HL-60 (cell line): Measurements from ENCODE around the gene OXER1.

ENCODE experiments used
- DNase-seq, 2 experiments: peaks; one replicate each; pipeline ENCODE4 v3.0.0-alpha.2; 2010 to 2020; ENCODE audit warnings: low read depth in 1 of 2, low spot score in 1 of 2
- H3K27ac ChIP-seq: fragments of 250-450 bp; sonication (Bioruptor Pico); replicated peaks from 2 replicates; pipeline ENCODE4 v1.5.1; 2020; ENCODE audit warnings: mild to moderate bottlenecking, moderate library complexity
- H3K27me3 ChIP-seq: fragments of 250-450 bp; sonication (Bioruptor Pico); 2 replicates; pipeline ENCODE4 v1.5.1; 2021; ENCODE audit warnings: mild to moderate bottlenecking, moderate library complexity; ENCODE audit not compliant: insufficient read depth, poor library complexity, severe bottlenecking
- H3K4me3 ChIP-seq: replicated peaks from 2 replicates; pipeline ENCODE4 v1.5.1; 2011; ENCODE audit warnings: mild to moderate bottlenecking, control low read depth, low read length; ENCODE audit not compliant: insufficient read depth
- GABPA ChIP-seq: IDR thresholded peaks from 2 replicates; pipeline ENCODE4 v1.6.1; 2012; ENCODE audit warnings: low read depth
- POLR2AphosphoS5 ChIP-seq: IDR thresholded peaks from 2 replicates; pipeline ENCODE4 v1.6.1; 2012; ENCODE audit warnings: low read depth
- SPI1 ChIP-seq: IDR thresholded peaks from 2 replicates; pipeline ENCODE4 v1.6.1; 2012; ENCODE audit warnings: low read depth, mild to moderate bottlenecking, borderline replicate concordance
- TF ChIP-seq, protein P1 (sequence below): IDR thresholded peaks from one replicate; pipeline ENCODE4 v1.5.1; 2011; ENCODE audit warnings: low read length, control low read depth, inconsistent platforms; ENCODE audit not compliant: insufficient read depth
- TF ChIP-seq, protein P2 (sequence below): IDR thresholded peaks from 2 replicates; pipeline ENCODE4 v1.6.1; 2012; ENCODE audit warnings: low read depth; ENCODE audit not compliant: insufficient replicate concordance

OXER1 gene

DNA sequence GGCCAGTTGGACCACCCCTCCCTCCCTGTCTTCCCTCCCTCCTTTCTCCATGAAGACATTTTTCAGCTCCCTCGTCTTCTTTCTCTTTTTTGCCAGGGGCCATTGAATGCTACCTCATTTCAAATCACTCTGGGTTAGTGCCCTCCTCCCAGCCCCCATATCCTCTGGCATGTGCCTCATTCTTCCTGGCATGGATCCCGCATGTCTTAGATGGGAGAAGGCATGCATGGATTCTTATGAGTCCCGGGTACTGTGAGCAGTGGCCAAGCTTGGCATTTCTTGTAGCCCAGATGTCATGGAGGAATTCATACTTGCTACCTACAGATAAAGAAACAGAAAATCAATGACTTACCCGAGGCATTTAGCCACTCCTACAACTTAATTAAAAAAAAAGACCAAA lies 37.4 kb upstream of the OXER1 start:
- H3K27ac ChIP-seq: no peak overlapping the region
- TF ChIP-seq, protein P1, sequence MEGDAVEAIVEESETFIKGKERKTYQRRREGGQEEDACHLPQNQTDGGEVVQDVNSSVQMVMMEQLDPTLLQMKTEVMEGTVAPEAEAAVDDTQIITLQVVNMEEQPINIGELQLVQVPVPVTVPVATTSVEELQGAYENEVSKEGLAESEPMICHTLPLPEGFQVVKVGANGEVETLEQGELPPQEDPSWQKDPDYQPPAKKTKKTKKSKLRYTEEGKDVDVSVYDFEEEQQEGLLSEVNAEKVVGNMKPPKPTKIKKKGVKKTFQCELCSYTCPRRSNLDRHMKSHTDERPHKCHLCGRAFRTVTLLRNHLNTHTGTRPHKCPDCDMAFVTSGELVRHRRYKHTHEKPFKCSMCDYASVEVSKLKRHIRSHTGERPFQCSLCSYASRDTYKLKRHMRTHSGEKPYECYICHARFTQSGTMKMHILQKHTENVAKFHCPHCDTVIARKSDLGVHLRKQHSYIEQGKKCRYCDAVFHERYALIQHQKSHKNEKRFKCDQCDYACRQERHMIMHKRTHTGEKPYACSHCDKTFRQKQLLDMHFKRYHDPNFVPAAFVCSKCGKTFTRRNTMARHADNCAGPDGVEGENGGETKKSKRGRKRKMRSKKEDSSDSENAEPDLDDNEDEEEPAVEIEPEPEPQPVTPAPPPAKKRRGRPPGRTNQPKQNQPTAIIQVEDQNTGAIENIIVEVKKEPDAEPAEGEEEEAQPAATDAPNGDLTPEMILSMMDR: no peak
- TF ChIP-seq, protein P2, sequence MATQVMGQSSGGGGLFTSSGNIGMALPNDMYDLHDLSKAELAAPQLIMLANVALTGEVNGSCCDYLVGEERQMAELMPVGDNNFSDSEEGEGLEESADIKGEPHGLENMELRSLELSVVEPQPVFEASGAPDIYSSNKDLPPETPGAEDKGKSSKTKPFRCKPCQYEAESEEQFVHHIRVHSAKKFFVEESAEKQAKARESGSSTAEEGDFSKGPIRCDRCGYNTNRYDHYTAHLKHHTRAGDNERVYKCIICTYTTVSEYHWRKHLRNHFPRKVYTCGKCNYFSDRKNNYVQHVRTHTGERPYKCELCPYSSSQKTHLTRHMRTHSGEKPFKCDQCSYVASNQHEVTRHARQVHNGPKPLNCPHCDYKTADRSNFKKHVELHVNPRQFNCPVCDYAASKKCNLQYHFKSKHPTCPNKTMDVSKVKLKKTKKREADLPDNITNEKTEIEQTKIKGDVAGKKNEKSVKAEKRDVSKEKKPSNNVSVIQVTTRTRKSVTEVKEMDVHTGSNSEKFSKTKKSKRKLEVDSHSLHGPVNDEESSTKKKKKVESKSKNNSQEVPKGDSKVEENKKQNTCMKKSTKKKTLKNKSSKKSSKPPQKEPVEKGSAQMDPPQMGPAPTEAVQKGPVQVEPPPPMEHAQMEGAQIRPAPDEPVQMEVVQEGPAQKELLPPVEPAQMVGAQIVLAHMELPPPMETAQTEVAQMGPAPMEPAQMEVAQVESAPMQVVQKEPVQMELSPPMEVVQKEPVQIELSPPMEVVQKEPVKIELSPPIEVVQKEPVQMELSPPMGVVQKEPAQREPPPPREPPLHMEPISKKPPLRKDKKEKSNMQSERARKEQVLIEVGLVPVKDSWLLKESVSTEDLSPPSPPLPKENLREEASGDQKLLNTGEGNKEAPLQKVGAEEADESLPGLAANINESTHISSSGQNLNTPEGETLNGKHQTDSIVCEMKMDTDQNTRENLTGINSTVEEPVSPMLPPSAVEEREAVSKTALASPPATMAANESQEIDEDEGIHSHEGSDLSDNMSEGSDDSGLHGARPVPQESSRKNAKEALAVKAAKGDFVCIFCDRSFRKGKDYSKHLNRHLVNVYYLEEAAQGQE: no peak
- TF ChIP-seq SPI1: no peak
- no peak for TF ChIP-seq POLR2AphosphoS5
- no peak for TF ChIP-seq GABPA

DNA sequence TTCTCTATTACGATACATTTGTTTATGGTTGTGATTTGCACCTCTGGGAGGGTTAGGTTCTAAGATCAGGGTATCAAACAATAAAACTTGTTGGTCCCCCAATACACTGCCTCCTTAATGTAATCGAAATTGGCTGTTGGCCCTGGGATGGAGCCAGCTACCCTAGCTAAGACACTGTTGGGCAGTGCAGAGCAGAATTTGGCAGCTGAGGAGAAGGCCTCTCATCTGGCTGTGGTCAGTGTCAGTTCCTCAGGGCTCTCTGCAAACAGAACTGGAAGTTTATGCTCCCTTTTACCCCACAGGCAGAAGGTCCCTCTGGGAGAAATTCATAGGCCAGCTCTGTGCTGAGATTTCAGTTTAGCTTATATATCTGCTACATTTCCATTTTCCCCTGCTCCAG lies 37.0 kb upstream of the OXER1 start:
- Histone ChIP-seq H3K27ac (no peak overlapping the region), H3K27me3 (no peaks in the 10 kb centered on the region), H3K4me3 (no peak overlapping the region)
- TF ChIP-seq, protein P1: no peak
- TF ChIP-seq GABPA (no peak), POLR2AphosphoS5 (no peak)
- no peak for DNase-seq

More for the DNA sequence above, 37.4 kb upstream of the OXER1 start:
- Histone ChIP-seq H3K4me3 (no peak overlapping the region), H3K27me3 (no peaks in the 10 kb centered on the region)
- no peak for DNase-seq

DNA sequence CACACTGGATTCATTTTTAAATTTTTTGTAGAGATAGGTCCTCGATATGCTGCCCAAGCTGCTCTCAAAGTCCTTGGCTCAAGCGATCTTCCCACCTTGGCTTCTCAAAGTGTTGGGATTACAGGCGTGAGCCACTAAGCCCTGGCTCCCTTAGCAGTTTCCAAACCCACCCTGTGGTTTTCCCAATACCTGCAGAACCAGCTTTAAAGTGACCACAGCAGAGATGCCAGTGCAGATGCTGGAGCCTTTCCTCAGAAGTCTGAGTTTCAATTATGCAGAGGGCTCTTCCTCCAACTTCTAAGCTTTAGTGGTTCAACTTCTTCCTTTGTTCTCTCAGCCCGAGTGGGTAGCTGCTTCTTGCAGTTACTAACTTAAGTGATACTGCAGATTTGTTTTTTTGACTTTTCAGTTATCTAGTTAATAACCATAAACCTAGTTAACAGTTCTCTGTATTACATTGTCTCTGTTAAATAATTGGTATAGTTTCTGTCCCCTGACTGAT lies 36.6 kb upstream of the OXER1 start:
- no peak overlapping the region for H3K4me3 ChIP-seq
- no peak for TF ChIP-seq GABPA
- no peak for DNase-seq
- no peaks in the 10 kb centered on the region for H3K27me3 ChIP-seq
- no peak overlapping the region for H3K27ac ChIP-seq

- Histone ChIP-seq H3K4me3 (no peak overlapping the region), H3K27ac (no peak overlapping the region), H3K27me3 (no peaks in the 10 kb centered on the region)
- TF ChIP-seq, protein P1: no peak
- TF ChIP-seq, protein P2: no peak
- TF ChIP-seq SPI1 (no peak), POLR2AphosphoS5 (no peak), GABPA (no peak)
- DNase-seq: no peak
Measured at GRCh38 chr2:42799881-42800280, 35.9 kb upstream of the OXER1 start.
